SK-N-SH (cell line): ENCODE measurements around the gene TEAD1. TPM values are rescaled to one million over a fixed set of nuclear protein-coding genes. Genes with fewer than 3 reads are reported as not detected.
A peak's percentile ranks its signal among the peaks of the same experiment; 100 is the strongest.

Experiments used
- CTCF ChIA-PET: fragments of 300-600, 350-600 bp; formaldehyde crosslinking; extraction: SDS; loops from one replicate; lab custom pipeline; 2021; lab: Yijun Ruan, JAX
- POLR2A ChIA-PET: fragments of 350-600 bp; sonication (Branson Sonifier 250); formaldehyde crosslinking; extraction: SDS; loops from one replicate; lab custom pipeline; 2020; ENCODE audit warnings: antibody characterized with exemption, inconsistent platforms; lab: Yijun Ruan, JAX
- DNase-seq: peaks from one replicate; pipeline ENCODE4 v3.0.0; 2012
- H2AFZ ChIP-seq: fragments of 200-600 bp; sonication (generic); 2 replicates; pipeline ENCODE4 v1.8.1; 2016; ENCODE audit warnings: antibody characterized with exemption, mild to moderate bottlenecking, low read depth
- H3F3A ChIP-seq: fragments of 200-600 bp; sonication (generic); replicated peaks from 2 replicates; pipeline ENCODE3; 2016; ENCODE audit warnings: antibody characterized with exemption, mild to moderate bottlenecking; ENCODE audit not compliant: insufficient read depth
- H3K27ac ChIP-seq, 2 experiments: fragments of 200-500 bp in 1 of 2; fragments of 200-600 bp in 1 of 2; sonication (Bioruptor generic) in 1 of 2; sonication (generic), shearing (Covaris generic) in 1 of 2; 2 replicates each; pipeline versions ENCODE4 v1.5.1 to v1.6.1; 2014 to 2016; ENCODE audit warnings: low read depth in 2 of 2, inconsistent platforms in 1 of 2, low read length in 1 of 2, mild to moderate bottlenecking in 1 of 2, mixed read lengths in 1 of 2
- H3K27me3 ChIP-seq: fragments of 200-600 bp; sonication (generic), shearing (Covaris generic); 2 replicates; pipeline ENCODE4 v1.6.1; 2016; ENCODE audit warnings: mixed run types; ENCODE audit not compliant: insufficient read depth
- H3K36me3 ChIP-seq, 2 experiments: fragments of 200-500 bp in 1 of 2; fragments of 200-600 bp in 1 of 2; sonication (Bioruptor generic) in 1 of 2; sonication (generic) in 1 of 2; replicated peaks in 1 of 2; 2 replicates each; pipeline versions ENCODE3 to v1.5.1; 2014 to 2016; ENCODE audit warnings: low read length in 1 of 2, mild to moderate bottlenecking in 1 of 2; ENCODE audit not compliant: insufficient read depth in 2 of 2, control insufficient read depth in 1 of 2
- H3K4me1 ChIP-seq, 2 experiments: fragments of 200-500 bp in 1 of 2; fragments of 200-600 bp in 1 of 2; sonication (Bioruptor generic) in 1 of 2; sonication (generic), shearing (Covaris generic) in 1 of 2; 2 replicates each; pipeline versions ENCODE4 v1.5.1 to v1.6.1; 2014 to 2016; ENCODE audit warnings: low read depth in 1 of 2, low read length in 1 of 2, mixed run types in 1 of 2; ENCODE audit not compliant: insufficient read depth in 2 of 2, control insufficient read depth in 1 of 2
- H3K4me2 ChIP-seq: fragments of 200-600 bp; sonication (generic), shearing (Covaris generic); 2 replicates; pipeline ENCODE4 v1.6.1; 2017; ENCODE audit warnings: mixed run types
- H3K4me3 ChIP-seq, 2 experiments: fragments of 200-500 bp in 1 of 2; fragments of 200-600 bp in 1 of 2; sonication (Bioruptor generic) in 1 of 2; sonication (generic), shearing (Covaris generic) in 1 of 2; 2 replicates each; pipeline versions ENCODE4 v1.5.1 to v1.8.1; 2014 to 2016; ENCODE audit warnings: low read depth in 2 of 2, inconsistent platforms in 1 of 2, low read length in 1 of 2, mild to moderate bottlenecking in 1 of 2, mixed read lengths in 1 of 2, moderate library complexity in 1 of 2
- H3K79me2 ChIP-seq: fragments of 200-600 bp; sonication (generic); 2 replicates; pipeline ENCODE4 v1.8.1; 2017; ENCODE audit warnings: mild to moderate bottlenecking; ENCODE audit not compliant: insufficient read depth
- H3K9ac ChIP-seq: fragments of 200-600 bp; sonication (generic); 2 replicates; pipeline ENCODE4 v1.6.1; 2017; ENCODE audit warnings: mixed run types
- H3K9me2 ChIP-seq: fragments of 200-600 bp; sonication (generic); 2 replicates; pipeline ENCODE4 v1.6.1; 2017; ENCODE audit warnings: mixed run types
- H3K9me3 ChIP-seq: fragments of 200-600 bp; sonication (generic); 2 replicates; pipeline ENCODE4 v1.6.1; 2017; ENCODE audit warnings: mixed run types, mild to moderate bottlenecking, moderate library complexity
- H4K20me1 ChIP-seq: fragments of 200-600 bp; sonication (generic); 2 replicates; pipeline ENCODE4 v1.6.1; 2017; ENCODE audit warnings: mild to moderate bottlenecking, mixed run types; ENCODE audit not compliant: insufficient read depth
- CHD2 ChIP-seq: fragments of 150-350 bp; IDR thresholded peaks from 2 replicates; pipeline ENCODE4 v1.6.1; 2018; ENCODE audit warnings: low read length; ENCODE audit not compliant: partially characterized antibody
- CTCF ChIP-seq: fragments of 200-600 bp; sonication (generic); IDR thresholded peaks from 2 replicates; pipeline ENCODE4 v1.6.1; 2017; ENCODE audit warnings: antibody characterized with exemption, mild to moderate bottlenecking, moderate library complexity
- ELF1 ChIP-seq: IDR thresholded peaks from 2 replicates; pipeline ENCODE4 v1.4.0; 2012
- EP300 ChIP-seq, 2 experiments: IDR thresholded peaks; 2 replicates each; pipeline versions ENCODE4 v1.4.0 to v1.6.1; 2012; ENCODE audit warnings: borderline replicate concordance in 1 of 2, low read depth in 1 of 2, low read length in 1 of 2
- EZH2phosphoT487 ChIP-seq: fragments of 200-600 bp; sonication (generic); IDR thresholded peaks from 2 replicates; pipeline ENCODE4 v1.6.1; 2017; ENCODE audit warnings: low read depth, mixed run types, mild to moderate bottlenecking, antibody characterized with exemption, moderate library complexity, borderline replicate concordance
- FOXJ3 ChIP-seq: sonication (generic); formaldehyde crosslinking; IDR thresholded peaks from 2 replicates; pipeline ENCODE4 v1.5.1; 2020; ENCODE audit warnings: mild to moderate bottlenecking, missing genetic modification reagents
- FOXM1 ChIP-seq: IDR thresholded peaks from 2 replicates; pipeline ENCODE4 v1.4.0; 2012; ENCODE audit warnings: low read depth, mild to moderate bottlenecking
- GABPA ChIP-seq: IDR thresholded peaks from 2 replicates; pipeline ENCODE4 v1.4.0; 2012; ENCODE audit warnings: low read depth, mild to moderate bottlenecking
- GATA2 ChIP-seq: sonication (generic); formaldehyde crosslinking; IDR thresholded peaks from 2 replicates; pipeline ENCODE4 v1.5.0; 2020; ENCODE audit warnings: mild to moderate bottlenecking, missing genetic modification reagents
- IRF3 ChIP-seq: fragments of 150-350 bp; IDR thresholded peaks from 2 replicates; pipeline ENCODE4 v1.6.1; 2016; ENCODE audit warnings: mild to moderate bottlenecking, low read depth, low read length
- MAX ChIP-seq: IDR thresholded peaks from 2 replicates; pipeline ENCODE4 v1.4.0; 2012; ENCODE audit warnings: low read depth
- MXI1 ChIP-seq: IDR thresholded peaks from 2 replicates; pipeline ENCODE4 v1.6.1; 2012; ENCODE audit warnings: mild to moderate bottlenecking, low read depth, low read length, improper control_type of control experiment
- NRF1 ChIP-seq: IDR thresholded peaks from 2 replicates; pipeline ENCODE4 v1.6.1; 2012; ENCODE audit warnings: low read depth, mild to moderate bottlenecking, low read length
- PBX3 ChIP-seq: IDR thresholded peaks from 2 replicates; pipeline ENCODE4; 2012
- POLR2AphosphoS5 ChIP-seq: IDR thresholded peaks from 2 replicates; pipeline ENCODE4 v1.6.1; 2012; ENCODE audit warnings: low read depth, low read length
- RAD21 ChIP-seq: IDR thresholded peaks from 2 replicates; pipeline ENCODE4 v1.6.1; 2012; ENCODE audit warnings: mild to moderate bottlenecking, low read length
- RCOR1 ChIP-seq: fragments of 150-350 bp; IDR thresholded peaks from 2 replicates; pipeline ENCODE4 v1.6.1; 2017; ENCODE audit warnings: antibody characterized with exemption, low read length
- RFX5 ChIP-seq: IDR thresholded peaks from 2 replicates; pipeline ENCODE4 v1.6.1; 2012; ENCODE audit warnings: mild to moderate bottlenecking, improper control_type of control experiment, low read length
- RXRA ChIP-seq: IDR thresholded peaks from 2 replicates; pipeline ENCODE4 v1.4.0; 2012; ENCODE audit warnings: low read depth, mild to moderate bottlenecking, borderline replicate concordance
- SIN3A ChIP-seq: IDR thresholded peaks from 2 replicates; pipeline ENCODE4 v1.6.1; 2012; ENCODE audit warnings: low read depth, mild to moderate bottlenecking, low read length, moderate library complexity, borderline replicate concordance
- SMC3 ChIP-seq: IDR thresholded peaks from 2 replicates; pipeline ENCODE4 v1.6.1; 2012; ENCODE audit warnings: low read depth, low read length, improper control_type of control experiment
- TCF12 ChIP-seq: IDR thresholded peaks from 2 replicates; pipeline ENCODE4 v1.4.0; 2012
- TEAD4 ChIP-seq: IDR thresholded peaks from 2 replicates; pipeline ENCODE4 v1.4.0; 2012; ENCODE audit warnings: mild to moderate bottlenecking, borderline replicate concordance; ENCODE audit not compliant: insufficient read depth
- USF1 ChIP-seq: IDR thresholded peaks from 2 replicates; pipeline ENCODE4 v1.4.0; 2012; ENCODE audit warnings: low read depth, borderline replicate concordance
- YY1 ChIP-seq: IDR thresholded peaks from 2 replicates; pipeline ENCODE4 v1.4.0; 2012; ENCODE audit warnings: low read depth, mild to moderate bottlenecking
- ZBTB33 ChIP-seq: IDR thresholded peaks from 2 replicates; pipeline ENCODE4 v1.4.0; 2012; ENCODE audit warnings: low read depth, borderline replicate concordance
- WGBS: methylation state at CpG from one replicate; pipeline ENCODE4 v1.1.6; 2017; ENCODE audit warnings: low lambda C conversion rate; 5-methylcytosine and 5-hydroxymethylcytosine counted together
- polyA plus RNA-seq, 3 experiments: library from polyadenylated mRNA; depleted of rRNA; stranded (reverse); fragments of >200 nt; gene quantifications; 2 replicates each; pipeline ENCODE4 v1.2.3, GENCODE V29; 2012

TEAD1 gene
- polyA plus RNA-seq, 1 of the 3 experiments (the other 2 are of a cell fraction): 31.2 TPM

GRCh38 chr11:12692229-12693075, 18.2 kb downstream of the TEAD1 start:
- Histone ChIP-seq H4K20me1 (no peaks in the 10 kb centered on the region), H2AFZ (no peak overlapping the region), H3K4me2 (peak overlapping the region; percentile 78), H3K4me1 (peaks cover 83 to 84% of the 10 kb centered on the region in 2 experiments), H3K9me3 (no peaks in the 10 kb centered on the region), H3F3A (peaks cover 60% of the 10 kb centered on the region), H3K4me3 (peak overlapping the region; percentile 25 to 30), H3K27me3 (no peaks in the 10 kb centered on the region), H3K79me2 (peaks cover 89% of the 10 kb centered on the region), H3K9me2 (no peaks in the 10 kb centered on the region), H3K36me3 (no peaks in the 10 kb centered on the region), H3K27ac (peak overlapping the region; percentile 96 to 100), H3K9ac (peak overlapping the region; percentile 72)
- 17% methylated on average over 14 of the region's 14 CpGs for WGBS
- DNase-seq: peak; percentile 74
- ChIA-PET CTCF (interaction anchor here (0.8 to 2.9 kb wide), 10 partner anchors 9 to 404 kb away, joined by 3 to 8 read pairs (median 5); no protein-coding TSS in a partner anchor), POLR2A (interaction anchor here (1.5 to 3.0 kb wide), 2 partner anchors 13 to 121 kb away, joined by 5 to 14 read pairs; no protein-coding TSS in a partner anchor)
- TF ChIP-seq IRF3 (no peak), RCOR1 (peak; percentile 68; the same call in 1 of the 2 replicates), CHD2 (no peak), RAD21 (no peak), YY1 (no peak), FOXJ3 (no peak), CTCF (no peak), SMC3 (0 out of 2 replicates have a peak, but pooled peaks have one; percentile 1), TCF12 (peak; percentile 72), POLR2AphosphoS5 (peak; percentile 14; the same call in 1 of the 2 replicates), TEAD4 (peak; percentile 51; the same call in 1 of the 2 replicates), RXRA (peak; percentile 80; the same call in 1 of the 2 replicates), RFX5 (no peak; the same call in 1 of the 2 replicates), GATA2 (CRISPR knock-in tag) (no peak), EZH2phosphoT487 (no peak), EP300 (IDR thresholded peaks at IDR 0.05; ENCODE audit: borderline replicate concordance in 1 of 2, low read depth in 1 of 2, low read length in 1 of 2) (peak; percentile 59 to 75), USF1 (no peak), FOXM1 (0 out of 2 replicates have a peak, but pooled peaks have one; percentile 36), ELF1 (no peak), MAX (peak; percentile 72; the same call in 1 of the 2 replicates), MXI1 (peak; percentile 50; the same call in 1 of the 2 replicates), GABPA (no peak), PBX3 (peak; percentile 71), ZBTB33 (no peak), SIN3A (no peak), NRF1 (no peak)
